ENCODE data around the gene C1orf74. TPM values are rescaled to one million over a fixed set of nuclear protein-coding genes. Genes with fewer than 3 reads are reported as not detected.

C1orf74 gene
- total RNA-seq, 1 experiment from 2014 or later = 4.9 TPM

GRCh38 chr1:209816923-209817322, 32.6 kb upstream of the C1orf74 start:
- no peak for DNase-seq
- TF ChIP-seq, protein P1, sequence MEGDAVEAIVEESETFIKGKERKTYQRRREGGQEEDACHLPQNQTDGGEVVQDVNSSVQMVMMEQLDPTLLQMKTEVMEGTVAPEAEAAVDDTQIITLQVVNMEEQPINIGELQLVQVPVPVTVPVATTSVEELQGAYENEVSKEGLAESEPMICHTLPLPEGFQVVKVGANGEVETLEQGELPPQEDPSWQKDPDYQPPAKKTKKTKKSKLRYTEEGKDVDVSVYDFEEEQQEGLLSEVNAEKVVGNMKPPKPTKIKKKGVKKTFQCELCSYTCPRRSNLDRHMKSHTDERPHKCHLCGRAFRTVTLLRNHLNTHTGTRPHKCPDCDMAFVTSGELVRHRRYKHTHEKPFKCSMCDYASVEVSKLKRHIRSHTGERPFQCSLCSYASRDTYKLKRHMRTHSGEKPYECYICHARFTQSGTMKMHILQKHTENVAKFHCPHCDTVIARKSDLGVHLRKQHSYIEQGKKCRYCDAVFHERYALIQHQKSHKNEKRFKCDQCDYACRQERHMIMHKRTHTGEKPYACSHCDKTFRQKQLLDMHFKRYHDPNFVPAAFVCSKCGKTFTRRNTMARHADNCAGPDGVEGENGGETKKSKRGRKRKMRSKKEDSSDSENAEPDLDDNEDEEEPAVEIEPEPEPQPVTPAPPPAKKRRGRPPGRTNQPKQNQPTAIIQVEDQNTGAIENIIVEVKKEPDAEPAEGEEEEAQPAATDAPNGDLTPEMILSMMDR (IDR thresholded peaks at IDR 0.05; ENCODE audit: unreplicated experiment) = no peak
- Mint-ChIP-seq H3K9me3 (ENCODE audit: low read depth, unreplicated experiment) (no peaks in the 10 kb centered on the region), H3K27me3 (ENCODE audit: unreplicated experiment) (no peaks in the 10 kb centered on the region), H3K4me1 (ENCODE audit: low read depth, unreplicated experiment) (no peaks in the 10 kb centered on the region), H3K27ac (ENCODE audit: unreplicated experiment) (no peak overlapping the region), H3K36me3 (ENCODE audit: insufficient read depth, unreplicated experiment) (no peaks in the 10 kb centered on the region), H3K4me3 (ENCODE audit: low read depth, unreplicated experiment) (no peak overlapping the region)
- CTCF ChIA-PET = no interaction called here
- intact Hi-C loops (cut with micrococcal nuclease; ENCODE audit: unreplicated experiment) = no loop called here
- BruUV-seq (replicated peaks) = no TSS peak

DNA sequence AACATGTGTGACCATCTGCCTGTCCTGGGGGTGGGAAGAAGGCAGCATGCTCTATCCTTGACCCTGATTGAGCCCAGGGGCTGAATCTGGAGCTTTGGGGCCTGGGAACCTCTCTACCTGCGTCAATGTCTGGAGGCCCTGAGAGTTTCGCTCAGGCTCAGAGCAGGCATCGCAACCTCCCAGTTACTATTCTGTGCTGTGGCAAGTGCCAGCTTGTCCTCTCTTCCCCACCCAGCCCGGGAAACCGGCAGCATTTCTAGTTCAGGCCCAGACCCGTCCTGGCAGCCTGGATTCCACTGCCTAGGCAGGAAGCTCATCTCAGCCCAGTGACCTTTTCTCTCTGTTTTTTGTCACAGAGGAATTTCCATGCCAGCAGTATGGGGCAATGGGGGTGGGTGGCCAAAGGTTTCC, 31.6 kb upstream of the C1orf74 start:
- Mint-ChIP-seq H3K27ac (ENCODE audit: unreplicated experiment) (no peak overlapping the region), H3K36me3 (ENCODE audit: insufficient read depth, unreplicated experiment) (no peaks in the 10 kb centered on the region), H3K27me3 (ENCODE audit: unreplicated experiment) (no peaks in the 10 kb centered on the region), H3K4me3 (ENCODE audit: low read depth, unreplicated experiment) (no peak overlapping the region), H3K4me1 (ENCODE audit: low read depth, unreplicated experiment) (no peaks in the 10 kb centered on the region), H3K9me3 (ENCODE audit: low read depth, unreplicated experiment) (no peaks in the 10 kb centered on the region)
- TF ChIP-seq, protein P1 (IDR thresholded peaks at IDR 0.05; ENCODE audit: unreplicated experiment) = no peak
- DNase-seq = no peak
- CTCF ChIA-PET = interaction anchor here (0.6 to 1.2 kb wide), 2 partner anchors 8 to 83 kb away, joined by 3 read pairs; no protein-coding TSS in a partner anchor
- BruUV-seq (replicated peaks) = no TSS peak
- intact Hi-C loops (cut with micrococcal nuclease; ENCODE audit: unreplicated experiment) = no loop called here

DNA sequence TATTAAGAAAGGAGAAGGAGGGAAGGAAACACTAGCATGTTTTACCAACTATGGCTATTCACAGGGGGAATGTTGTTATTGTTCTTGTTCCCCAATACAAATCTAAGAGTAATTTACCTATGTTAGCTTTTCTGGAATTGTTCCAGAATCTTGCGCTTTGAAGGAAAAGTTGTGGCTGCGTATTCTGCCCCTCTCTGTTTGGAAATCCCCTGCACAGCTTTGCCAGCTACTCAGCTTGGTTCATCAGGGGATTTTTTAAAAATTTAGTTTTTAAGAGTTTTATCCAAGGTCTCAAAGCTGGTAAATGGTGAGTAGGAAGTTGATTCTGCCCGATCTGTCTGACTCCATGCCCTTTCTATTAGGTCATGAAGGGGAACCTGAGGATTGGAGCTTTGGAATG, 31.1 kb upstream of the C1orf74 start:
- H3K4me1 Mint-ChIP-seq (ENCODE audit: low read depth, unreplicated experiment) = no peaks in the 10 kb centered on the region
- H3K27me3 Mint-ChIP-seq (ENCODE audit: unreplicated experiment) = no peaks in the 10 kb centered on the region
- CTCF ChIA-PET = interaction anchor here (1.2 kb wide), 1 partner anchor 9 kb away, joined by 3 read pairs; no protein-coding TSS in a partner anchor
- H3K36me3 Mint-ChIP-seq (ENCODE audit: insufficient read depth, unreplicated experiment) = no peaks in the 10 kb centered on the region
- no peak for DNase-seq
- no TSS peak for BruUV-seq (replicated peaks)
- H3K27ac Mint-ChIP-seq (ENCODE audit: unreplicated experiment) = no peak overlapping the region
- TF ChIP-seq, protein P1 (IDR thresholded peaks at IDR 0.05; ENCODE audit: unreplicated experiment) = no peak
- no peak overlapping the region for H3K4me3 Mint-ChIP-seq (ENCODE audit: low read depth, unreplicated experiment)
- intact Hi-C loops (cut with micrococcal nuclease; ENCODE audit: unreplicated experiment) = no loop called here
- H3K9me3 Mint-ChIP-seq (ENCODE audit: low read depth, unreplicated experiment) = no peaks in the 10 kb centered on the region

DNA sequence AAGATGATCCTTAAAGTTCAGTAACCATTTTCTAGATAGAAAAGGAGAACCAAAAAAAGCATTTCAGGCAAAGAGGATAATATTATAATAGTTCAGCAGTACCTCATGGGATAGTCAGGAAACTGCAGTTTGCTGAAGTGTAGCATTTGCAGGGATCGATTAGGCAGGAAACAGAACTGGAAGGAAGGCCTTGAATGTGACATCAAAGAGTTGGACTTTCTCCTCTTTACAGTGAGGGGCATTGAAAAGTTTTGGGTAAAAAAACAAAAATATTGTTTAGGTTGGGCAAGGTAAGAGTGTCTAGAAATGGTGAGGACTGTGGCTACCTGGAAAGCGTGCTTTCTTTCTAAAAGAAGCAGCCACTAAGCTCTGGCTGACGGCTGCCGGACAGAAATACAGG, 29.5 kb upstream of the C1orf74 start:
- Mint-ChIP-seq H3K9me3 (ENCODE audit: low read depth, unreplicated experiment) (no peaks in the 10 kb centered on the region), H3K4me3 (ENCODE audit: low read depth, unreplicated experiment) (no peak overlapping the region), H3K36me3 (ENCODE audit: insufficient read depth, unreplicated experiment) (no peaks in the 10 kb centered on the region), H3K4me1 (ENCODE audit: low read depth, unreplicated experiment) (peaks cover 10% of the 10 kb centered on the region), H3K27me3 (ENCODE audit: unreplicated experiment) (no peaks in the 10 kb centered on the region), H3K27ac (ENCODE audit: unreplicated experiment) (no peak overlapping the region)
- TF ChIP-seq, protein P1 (IDR thresholded peaks at IDR 0.05; ENCODE audit: unreplicated experiment) = no peak
- CTCF ChIA-PET = no interaction called here
- DNase-seq = no peak
- intact Hi-C loops (cut with micrococcal nuclease; ENCODE audit: unreplicated experiment) = no loop called here
- no TSS peak for BruUV-seq (replicated peaks)

All from Calu3 (cell line).